GM08714 (cell line): ENCODE measurements around the gene PRSS8.

ENCODE experiments used
- H3K4me3 ChIP-seq: fragments of 200-500 bp; sonication (Bioruptor generic); 2 replicates; pipeline ENCODE4 v1.5.1; 2014; ENCODE audit warnings: mild to moderate bottlenecking, low read length, inconsistent platforms
- ZNF274 ChIP-seq: IDR thresholded peaks from 2 replicates; pipeline ENCODE4 v1.6.1; 2012; ENCODE audit warnings: mild to moderate bottlenecking, low read depth, low read length

Gene PRSS8

DNA sequence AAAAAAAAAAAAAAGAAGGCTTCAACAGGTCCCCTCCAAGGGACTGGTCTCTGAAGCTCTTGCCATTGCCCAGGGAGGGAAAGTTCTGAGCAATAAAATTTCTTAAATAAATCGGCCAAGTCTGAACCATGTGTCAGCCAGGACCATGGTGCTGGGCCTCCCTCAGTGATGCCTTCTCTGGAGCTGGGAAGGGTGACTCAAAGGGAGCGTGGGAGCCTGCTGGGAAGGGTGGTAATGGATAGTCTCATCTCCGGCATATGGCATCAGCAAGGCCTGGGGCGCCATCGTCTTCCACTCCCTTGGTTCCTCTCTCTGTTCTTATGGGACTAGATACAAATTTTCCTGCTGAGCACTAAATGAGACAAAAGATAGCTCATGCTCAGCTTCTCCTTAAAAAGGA is 43.2 kb downstream of the PRSS8 start:
- H3K4me3 ChIP-seq: no peak overlapping the region
- TF ChIP-seq ZNF274: no peak

DNA sequence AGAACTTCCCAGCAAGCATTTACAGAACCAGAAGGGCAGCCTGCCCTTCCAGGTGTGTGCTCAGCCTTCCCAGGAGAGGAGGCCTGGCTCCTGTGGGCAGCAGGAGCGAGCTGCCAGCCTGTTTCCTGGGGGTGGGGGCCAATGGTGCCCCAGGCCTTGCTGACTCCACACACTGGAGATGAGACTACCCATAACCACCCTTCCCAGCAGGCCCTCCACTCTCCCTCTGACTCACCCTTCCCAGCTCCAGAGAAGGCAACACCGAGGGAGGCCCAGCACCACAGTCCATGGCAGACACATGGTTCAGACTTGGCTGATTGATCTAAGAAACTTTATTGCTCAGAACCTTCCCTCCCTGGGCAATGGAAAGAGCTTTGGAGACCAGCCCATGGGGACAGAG is 45.0 kb downstream of the PRSS8 start:
- TF ChIP-seq ZNF274: no peak
- H3K4me3 ChIP-seq: no peak overlapping the region

- H3K4me3 ChIP-seq: no peak overlapping the region
- TF ChIP-seq ZNF274: no peak
Observed at GRCh38 chr16:31089199-31089598, 46.3 kb downstream of the PRSS8 start.

GRCh38 chr16:31088459-31089183 is 46.9 kb downstream of the PRSS8 start, which contains the start of gene PRSS53:
Gene PRSS53, minus strand, starts transcription at chr16:31088943. Its CDS starts 134 bp downstream, at chr16:31088809.
- no peak for TF ChIP-seq ZNF274
- no peak within 1 kb of the TSS for H3K4me3 ChIP-seq

DNA sequence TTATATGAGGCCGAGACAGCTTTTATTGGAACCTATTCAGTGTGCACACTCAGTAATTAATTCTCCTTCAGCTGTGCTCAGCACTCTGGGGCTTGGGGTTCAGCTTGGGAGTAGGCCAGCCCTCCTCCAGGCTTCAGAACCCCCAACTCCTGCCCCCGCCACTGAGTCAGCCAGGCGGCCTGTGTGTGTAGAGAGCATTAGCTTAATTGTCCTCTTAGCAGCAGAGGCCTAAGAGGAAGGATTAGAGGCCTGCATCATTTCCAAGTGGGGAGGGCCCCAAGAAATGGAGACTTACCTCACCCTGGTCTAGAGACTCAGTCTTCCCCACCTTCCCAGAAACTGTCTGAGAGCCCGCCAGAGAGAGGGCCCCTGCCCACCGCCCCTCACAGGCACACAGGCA is 47.6 kb downstream of the PRSS8 start:
- H3K4me3 ChIP-seq: no peak overlapping the region
- TF ChIP-seq ZNF274: no peak

DNA sequence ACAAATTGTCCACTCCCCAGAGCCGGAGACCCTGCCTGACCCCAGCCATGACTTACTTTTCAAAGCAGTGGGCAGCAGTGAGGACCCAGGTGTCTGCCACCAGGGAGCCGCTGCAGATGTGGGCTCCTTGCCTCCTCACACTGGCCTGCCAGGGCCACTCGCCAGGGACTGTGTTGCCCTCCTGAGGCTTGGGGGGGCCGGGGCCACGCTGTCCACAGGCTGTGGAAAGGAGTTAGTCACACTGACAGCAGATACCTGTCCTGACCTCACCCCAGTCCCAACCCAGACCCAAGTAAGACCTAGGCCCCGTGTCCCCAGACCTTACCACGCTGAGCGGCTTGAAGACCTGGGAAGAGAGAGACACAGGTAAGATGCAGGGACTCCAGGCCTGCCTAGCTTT is 48.0 kb downstream of the PRSS8 start:
- no peak overlapping the region for H3K4me3 ChIP-seq
- no peak for TF ChIP-seq ZNF274

GRCh38 chr16:31086629-31086906 is 49.0 kb downstream of the PRSS8 start:
- TF ChIP-seq ZNF274: no peak
- H3K4me3 ChIP-seq: no peak overlapping the region

DNA sequence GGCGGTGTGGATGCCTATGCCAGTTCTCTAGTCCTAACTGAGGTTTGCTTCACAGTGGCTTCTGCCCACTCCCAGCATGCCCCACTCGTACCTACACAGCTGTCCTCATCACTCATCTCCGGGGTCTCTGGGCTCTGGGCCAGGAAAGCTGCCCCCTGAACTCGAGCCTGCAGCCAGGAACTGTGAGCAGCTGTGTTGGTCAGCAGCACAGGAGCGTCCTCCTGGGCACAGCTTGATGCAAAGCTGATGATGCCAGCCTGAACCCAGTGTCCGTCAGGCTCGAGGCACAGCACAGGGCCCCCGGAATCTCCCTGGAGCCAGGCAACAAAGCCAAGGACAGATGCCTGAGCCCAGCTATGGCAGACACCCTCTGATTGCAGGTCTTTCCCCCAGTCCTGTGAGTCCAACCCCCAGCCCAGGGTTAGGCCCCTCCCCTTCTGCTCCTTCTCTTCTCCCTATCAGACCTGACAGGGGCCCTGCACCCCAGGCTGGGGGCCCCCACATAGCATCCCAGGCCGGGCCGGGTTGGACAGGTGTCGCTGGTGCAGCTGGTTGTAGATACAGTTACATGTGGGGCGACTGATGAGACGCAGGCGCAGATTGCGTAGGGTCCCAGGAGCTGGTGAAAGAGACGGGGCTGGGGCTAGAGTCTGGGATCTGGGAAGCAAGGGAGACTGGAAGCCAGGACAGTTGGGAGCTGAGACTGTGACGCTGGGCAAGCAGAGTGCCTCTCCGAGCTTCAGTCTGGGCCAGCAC is 49.5 kb downstream of the PRSS8 start:
- no peak for TF ChIP-seq ZNF274
- no peak overlapping the region for H3K4me3 ChIP-seq

DNA sequence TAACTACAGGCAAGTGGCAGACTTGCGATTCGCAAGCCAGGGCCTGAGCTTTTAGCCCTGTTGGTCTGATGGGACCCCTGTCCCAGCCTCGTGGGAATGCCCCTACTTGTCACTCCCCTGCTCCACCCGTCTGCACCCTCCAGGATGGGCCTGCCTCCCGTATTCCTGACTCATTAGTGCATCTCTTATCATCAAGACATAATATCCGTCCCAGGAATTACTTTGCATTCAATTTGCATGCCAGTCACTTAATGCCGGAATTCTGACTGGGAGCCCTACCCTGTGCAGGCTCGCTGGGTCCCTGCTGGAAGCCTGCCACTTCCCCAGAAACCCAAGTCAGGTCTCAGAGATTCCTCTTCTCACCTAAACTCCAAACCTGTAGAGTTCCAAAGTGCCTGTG is 50.1 kb downstream of the PRSS8 start:
- H3K4me3 ChIP-seq: no peak overlapping the region
- no peak for TF ChIP-seq ZNF274

GRCh38 chr16:31084584-31085302 is 50.8 kb downstream of the PRSS8 start:
- TF ChIP-seq ZNF274: no peak

DNA sequence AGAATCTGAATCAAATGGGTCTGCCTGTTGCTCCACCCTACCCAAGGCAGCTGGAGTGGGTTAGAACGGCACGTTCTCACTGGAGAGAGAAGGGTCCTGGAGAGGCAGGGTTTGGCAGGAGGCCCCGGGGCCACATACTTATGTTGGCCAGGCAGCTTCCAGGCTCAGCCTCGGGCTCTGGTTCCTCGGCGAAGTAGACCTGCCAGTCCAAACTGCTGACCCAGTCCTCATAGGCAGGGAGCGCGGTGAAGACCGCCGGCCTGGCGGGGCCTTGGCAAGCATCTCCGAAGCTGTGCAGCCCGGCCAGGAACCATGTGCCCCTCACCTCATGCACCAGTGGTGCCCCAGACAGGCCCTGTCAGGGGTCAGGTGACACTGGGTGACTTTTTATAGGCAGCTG is 51.5 kb downstream of the PRSS8 start:
- TF ChIP-seq ZNF274: no peak
- no peak overlapping the region for H3K4me3 ChIP-seq

More at GRCh38 chr16:31084584-31085302, 50.8 kb downstream of the PRSS8 start:
- no peak overlapping the region for H3K4me3 ChIP-seq

DNA sequence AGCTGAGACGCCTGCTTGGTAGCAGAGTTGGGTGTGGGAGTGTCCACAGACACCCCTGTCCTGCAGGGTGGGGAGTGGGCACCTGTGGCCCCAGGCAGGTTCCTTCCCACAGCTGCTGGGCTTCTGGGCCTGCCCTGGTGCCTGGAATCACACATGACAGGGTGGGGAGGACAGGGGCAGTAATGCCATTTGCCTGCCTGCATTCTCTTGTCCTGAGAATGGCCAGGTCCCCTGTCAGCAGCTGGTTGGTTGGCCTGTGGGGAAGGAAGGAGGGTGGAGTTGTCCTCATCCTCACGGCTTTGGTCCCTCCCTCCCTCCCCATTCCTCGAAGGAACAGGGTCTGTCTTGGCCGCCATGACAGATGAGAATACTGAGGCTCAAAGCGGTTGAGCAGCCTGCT is 52.0 kb downstream of the PRSS8 start:
- no peak for TF ChIP-seq ZNF274
- no peak overlapping the region for H3K4me3 ChIP-seq

GRCh38 chr16:31083081-31083480 is 52.4 kb downstream of the PRSS8 start:
- no peak for TF ChIP-seq ZNF274
- no peak overlapping the region for H3K4me3 ChIP-seq

GRCh38 chr16:31082368-31083045 is 53.0 kb downstream of the PRSS8 start:
- H3K4me3 ChIP-seq: no peak overlapping the region
- no peak for TF ChIP-seq ZNF274
